K562 (cell line): ENCODE data around the gene IQCE. TPM values are rescaled to one million over a fixed set of nuclear protein-coding genes. Genes with fewer than 3 reads are reported as not detected.

Experiments used
- ERF ChIP-seq: fragments of 450-650 bp; formaldehyde crosslinking; IDR thresholded peaks from 2 replicates; pipeline ENCODE4 v1.4.0; 2020; ENCODE audit warnings: mild to moderate bottlenecking, mixed read lengths
- FOXP1 ChIP-seq: sonication (generic); formaldehyde crosslinking; IDR thresholded peaks from 2 replicates; pipeline ENCODE4 v1.8.0; 2022; ENCODE audit warnings: mild to moderate bottlenecking, missing genetic modification reagents
- TFAM ChIP-seq: fragments of 250-450 bp; sonication (Bioruptor Pico); conservative IDR thresholded peaks from 2 replicates; pipeline ENCODE4 v1.5.0; 2021; ENCODE audit warnings: mild to moderate bottlenecking, moderate library complexity
- VEZF1 ChIP-seq: fragments of 200-800 bp; sonication (Bioruptor generic); IDR thresholded peaks from 2 replicates; pipeline ENCODE4 v1.6.1; 2017; ENCODE audit warnings: missing genetic modification characterization, missing compliant biosample characterization
- ZBTB7A ChIP-seq: IDR thresholded peaks from 2 replicates; pipeline ENCODE4 v1.6.1; 2011; ENCODE audit warnings: low read depth, mild to moderate bottlenecking, low read length, moderate library complexity, borderline replicate concordance; ENCODE audit not compliant: control insufficient read depth
- ZNF140 ChIP-seq: fragments of 250-450 bp; sonication (Bioruptor Pico); IDR thresholded peaks from 2 replicates; pipeline ENCODE4 v1.8.0; 2021; ENCODE audit warnings: moderate library complexity, mild to moderate bottlenecking, inconsistent platforms
- ZNF184 ChIP-seq: sonication (generic); formaldehyde crosslinking; IDR thresholded peaks from 2 replicates; pipeline ENCODE4 v1.5.0; 2020; ENCODE audit warnings: missing genetic modification reagents
- ZNF282 ChIP-seq: sonication (generic); formaldehyde crosslinking; IDR thresholded peaks from 2 replicates; pipeline ENCODE4 v1.8.1; 2023; ENCODE audit warnings: missing genetic modification reagents
- polyA plus RNA-seq, 8 experiments: library from polyadenylated mRNA; depleted of rRNA in 4 of 8; stranded (reverse) in 5 of 8; unstranded in 3 of 8; fragments of >200 nt; fragmentation: Nextera tagmentation in 2 of 8; fragmentation: Illumina TruSeq in 1 of 8; extraction: Ambion mirVana in 2 of 8; extraction: Trizol in 1 of 8; gene quantifications; 2 replicates each; pipeline versions ENCODE4 v1.2.1 to v1.2.3, GENCODE V29; 2011 to 2014; ENCODE audit warnings: inconsistent platforms in 1 of 8, missing spikeins in 1 of 8
- total RNA-seq, 7 experiments: library from RNA; depleted of rRNA in 6 of 7; stranded (reverse); fragments of >200 nt in 6 of 7; fragmentation: Illumina TruSeq in 2 of 7; extraction: Trizol in 2 of 7; gene quantifications; 2 replicates each; pipeline versions ENCODE4 v1.2.1 to v1.2.3, GENCODE V29; 2011 to 2021; ENCODE audit warnings: low replicate concordance in 1 of 7
- TF ChIP-seq, protein P1 (sequence below): fragments of 450-650 bp; IDR thresholded peaks from 2 replicates; pipeline ENCODE4 v1.6.1; 2016; ENCODE audit warnings: mild to moderate bottlenecking, moderate library complexity
- TF ChIP-seq, protein P2 (sequence below), 3 experiments: IDR thresholded peaks in 2 of 3; conservative IDR thresholded peaks in 1 of 3; 2 replicates each; pipeline ENCODE4 v1.5.1; 2011 to 2012; ENCODE audit warnings: low read length in 3 of 3, mild to moderate bottlenecking in 3 of 3, control low read depth in 2 of 3, improper control_type of control experiment in 1 of 3, inconsistent platforms in 1 of 3, low read depth in 1 of 3, mixed read lengths in 1 of 3, moderate library complexity in 1 of 3; ENCODE audit not compliant: insufficient read depth in 2 of 3

Gene IQCE
- total and polyA plus RNA-seq, 9 of the 15 experiments (the other 6 are each of a cell fraction or from before 2014, with no cell fraction given): 0.18 to 8.5 (median 4.2) TPM

- TF ChIP-seq, protein P1, sequence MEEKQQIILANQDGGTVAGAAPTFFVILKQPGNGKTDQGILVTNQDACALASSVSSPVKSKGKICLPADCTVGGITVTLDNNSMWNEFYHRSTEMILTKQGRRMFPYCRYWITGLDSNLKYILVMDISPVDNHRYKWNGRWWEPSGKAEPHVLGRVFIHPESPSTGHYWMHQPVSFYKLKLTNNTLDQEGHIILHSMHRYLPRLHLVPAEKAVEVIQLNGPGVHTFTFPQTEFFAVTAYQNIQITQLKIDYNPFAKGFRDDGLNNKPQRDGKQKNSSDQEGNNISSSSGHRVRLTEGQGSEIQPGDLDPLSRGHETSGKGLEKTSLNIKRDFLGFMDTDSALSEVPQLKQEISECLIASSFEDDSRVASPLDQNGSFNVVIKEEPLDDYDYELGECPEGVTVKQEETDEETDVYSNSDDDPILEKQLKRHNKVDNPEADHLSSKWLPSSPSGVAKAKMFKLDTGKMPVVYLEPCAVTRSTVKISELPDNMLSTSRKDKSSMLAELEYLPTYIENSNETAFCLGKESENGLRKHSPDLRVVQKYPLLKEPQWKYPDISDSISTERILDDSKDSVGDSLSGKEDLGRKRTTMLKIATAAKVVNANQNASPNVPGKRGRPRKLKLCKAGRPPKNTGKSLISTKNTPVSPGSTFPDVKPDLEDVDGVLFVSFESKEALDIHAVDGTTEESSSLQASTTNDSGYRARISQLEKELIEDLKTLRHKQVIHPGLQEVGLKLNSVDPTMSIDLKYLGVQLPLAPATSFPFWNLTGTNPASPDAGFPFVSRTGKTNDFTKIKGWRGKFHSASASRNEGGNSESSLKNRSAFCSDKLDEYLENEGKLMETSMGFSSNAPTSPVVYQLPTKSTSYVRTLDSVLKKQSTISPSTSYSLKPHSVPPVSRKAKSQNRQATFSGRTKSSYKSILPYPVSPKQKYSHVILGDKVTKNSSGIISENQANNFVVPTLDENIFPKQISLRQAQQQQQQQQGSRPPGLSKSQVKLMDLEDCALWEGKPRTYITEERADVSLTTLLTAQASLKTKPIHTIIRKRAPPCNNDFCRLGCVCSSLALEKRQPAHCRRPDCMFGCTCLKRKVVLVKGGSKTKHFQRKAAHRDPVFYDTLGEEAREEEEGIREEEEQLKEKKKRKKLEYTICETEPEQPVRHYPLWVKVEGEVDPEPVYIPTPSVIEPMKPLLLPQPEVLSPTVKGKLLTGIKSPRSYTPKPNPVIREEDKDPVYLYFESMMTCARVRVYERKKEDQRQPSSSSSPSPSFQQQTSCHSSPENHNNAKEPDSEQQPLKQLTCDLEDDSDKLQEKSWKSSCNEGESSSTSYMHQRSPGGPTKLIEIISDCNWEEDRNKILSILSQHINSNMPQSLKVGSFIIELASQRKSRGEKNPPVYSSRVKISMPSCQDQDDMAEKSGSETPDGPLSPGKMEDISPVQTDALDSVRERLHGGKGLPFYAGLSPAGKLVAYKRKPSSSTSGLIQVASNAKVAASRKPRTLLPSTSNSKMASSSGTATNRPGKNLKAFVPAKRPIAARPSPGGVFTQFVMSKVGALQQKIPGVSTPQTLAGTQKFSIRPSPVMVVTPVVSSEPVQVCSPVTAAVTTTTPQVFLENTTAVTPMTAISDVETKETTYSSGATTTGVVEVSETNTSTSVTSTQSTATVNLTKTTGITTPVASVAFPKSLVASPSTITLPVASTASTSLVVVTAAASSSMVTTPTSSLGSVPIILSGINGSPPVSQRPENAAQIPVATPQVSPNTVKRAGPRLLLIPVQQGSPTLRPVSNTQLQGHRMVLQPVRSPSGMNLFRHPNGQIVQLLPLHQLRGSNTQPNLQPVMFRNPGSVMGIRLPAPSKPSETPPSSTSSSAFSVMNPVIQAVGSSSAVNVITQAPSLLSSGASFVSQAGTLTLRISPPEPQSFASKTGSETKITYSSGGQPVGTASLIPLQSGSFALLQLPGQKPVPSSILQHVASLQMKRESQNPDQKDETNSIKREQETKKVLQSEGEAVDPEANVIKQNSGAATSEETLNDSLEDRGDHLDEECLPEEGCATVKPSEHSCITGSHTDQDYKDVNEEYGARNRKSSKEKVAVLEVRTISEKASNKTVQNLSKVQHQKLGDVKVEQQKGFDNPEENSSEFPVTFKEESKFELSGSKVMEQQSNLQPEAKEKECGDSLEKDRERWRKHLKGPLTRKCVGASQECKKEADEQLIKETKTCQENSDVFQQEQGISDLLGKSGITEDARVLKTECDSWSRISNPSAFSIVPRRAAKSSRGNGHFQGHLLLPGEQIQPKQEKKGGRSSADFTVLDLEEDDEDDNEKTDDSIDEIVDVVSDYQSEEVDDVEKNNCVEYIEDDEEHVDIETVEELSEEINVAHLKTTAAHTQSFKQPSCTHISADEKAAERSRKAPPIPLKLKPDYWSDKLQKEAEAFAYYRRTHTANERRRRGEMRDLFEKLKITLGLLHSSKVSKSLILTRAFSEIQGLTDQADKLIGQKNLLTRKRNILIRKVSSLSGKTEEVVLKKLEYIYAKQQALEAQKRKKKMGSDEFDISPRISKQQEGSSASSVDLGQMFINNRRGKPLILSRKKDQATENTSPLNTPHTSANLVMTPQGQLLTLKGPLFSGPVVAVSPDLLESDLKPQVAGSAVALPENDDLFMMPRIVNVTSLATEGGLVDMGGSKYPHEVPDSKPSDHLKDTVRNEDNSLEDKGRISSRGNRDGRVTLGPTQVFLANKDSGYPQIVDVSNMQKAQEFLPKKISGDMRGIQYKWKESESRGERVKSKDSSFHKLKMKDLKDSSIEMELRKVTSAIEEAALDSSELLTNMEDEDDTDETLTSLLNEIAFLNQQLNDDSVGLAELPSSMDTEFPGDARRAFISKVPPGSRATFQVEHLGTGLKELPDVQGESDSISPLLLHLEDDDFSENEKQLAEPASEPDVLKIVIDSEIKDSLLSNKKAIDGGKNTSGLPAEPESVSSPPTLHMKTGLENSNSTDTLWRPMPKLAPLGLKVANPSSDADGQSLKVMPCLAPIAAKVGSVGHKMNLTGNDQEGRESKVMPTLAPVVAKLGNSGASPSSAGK: peak; percentile 97
- TF ChIP-seq TFAM (CRISPR knock-in tag): no peak
- no peak for TF ChIP-seq ERF
- TF ChIP-seq, protein P2, sequence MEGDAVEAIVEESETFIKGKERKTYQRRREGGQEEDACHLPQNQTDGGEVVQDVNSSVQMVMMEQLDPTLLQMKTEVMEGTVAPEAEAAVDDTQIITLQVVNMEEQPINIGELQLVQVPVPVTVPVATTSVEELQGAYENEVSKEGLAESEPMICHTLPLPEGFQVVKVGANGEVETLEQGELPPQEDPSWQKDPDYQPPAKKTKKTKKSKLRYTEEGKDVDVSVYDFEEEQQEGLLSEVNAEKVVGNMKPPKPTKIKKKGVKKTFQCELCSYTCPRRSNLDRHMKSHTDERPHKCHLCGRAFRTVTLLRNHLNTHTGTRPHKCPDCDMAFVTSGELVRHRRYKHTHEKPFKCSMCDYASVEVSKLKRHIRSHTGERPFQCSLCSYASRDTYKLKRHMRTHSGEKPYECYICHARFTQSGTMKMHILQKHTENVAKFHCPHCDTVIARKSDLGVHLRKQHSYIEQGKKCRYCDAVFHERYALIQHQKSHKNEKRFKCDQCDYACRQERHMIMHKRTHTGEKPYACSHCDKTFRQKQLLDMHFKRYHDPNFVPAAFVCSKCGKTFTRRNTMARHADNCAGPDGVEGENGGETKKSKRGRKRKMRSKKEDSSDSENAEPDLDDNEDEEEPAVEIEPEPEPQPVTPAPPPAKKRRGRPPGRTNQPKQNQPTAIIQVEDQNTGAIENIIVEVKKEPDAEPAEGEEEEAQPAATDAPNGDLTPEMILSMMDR (IDR thresholded peaks at IDR 0.05 in 2 of 3, conservative IDR thresholded peaks at IDR 0.05 in 1 of 3; ENCODE audit: insufficient read depth in 2 of 3, low read depth in 1 of 3, low read length in 3 of 3): peak; percentile 43 to 82 (median 53)
- peak; percentile 80; the same call in 1 of the 2 replicates for TF ChIP-seq FOXP1
- peak; percentile 51; the same call in 1 of the 2 replicates for TF ChIP-seq ZNF282 (CRISPR knock-in tag)
- no peak for TF ChIP-seq ZNF184 (CRISPR knock-in tag)
- TF ChIP-seq ZBTB7A: peak; percentile 93
- peak; percentile 23; the same call in 1 of the 2 replicates for TF ChIP-seq VEZF1
- no peak for TF ChIP-seq ZNF140 (CRISPR knock-in tag)
These were observed 101.7 kb downstream of the IQCE start (continued) for GRCh38 chr7:2660359-2661095.
